Stimulated activated CD8-positive, alpha-beta memory T cell treated with anti-CD3 and anti-CD28 coated beads, Interleukin-15, amount 100 ng/mL, for 24 hours (primary cell): ENCODE measurements around the gene STK24.

Experiments used
- DNase-seq: peaks from one replicate; pipeline ENCODE4 v3.0.0-alpha.2; 2020; ENCODE audit warnings: low read depth

Gene STK24

GRCh38 chr13:98406427-98406826 lies 170.5 kb downstream of the STK24 start:
- no peak for DNase-seq

DNA sequence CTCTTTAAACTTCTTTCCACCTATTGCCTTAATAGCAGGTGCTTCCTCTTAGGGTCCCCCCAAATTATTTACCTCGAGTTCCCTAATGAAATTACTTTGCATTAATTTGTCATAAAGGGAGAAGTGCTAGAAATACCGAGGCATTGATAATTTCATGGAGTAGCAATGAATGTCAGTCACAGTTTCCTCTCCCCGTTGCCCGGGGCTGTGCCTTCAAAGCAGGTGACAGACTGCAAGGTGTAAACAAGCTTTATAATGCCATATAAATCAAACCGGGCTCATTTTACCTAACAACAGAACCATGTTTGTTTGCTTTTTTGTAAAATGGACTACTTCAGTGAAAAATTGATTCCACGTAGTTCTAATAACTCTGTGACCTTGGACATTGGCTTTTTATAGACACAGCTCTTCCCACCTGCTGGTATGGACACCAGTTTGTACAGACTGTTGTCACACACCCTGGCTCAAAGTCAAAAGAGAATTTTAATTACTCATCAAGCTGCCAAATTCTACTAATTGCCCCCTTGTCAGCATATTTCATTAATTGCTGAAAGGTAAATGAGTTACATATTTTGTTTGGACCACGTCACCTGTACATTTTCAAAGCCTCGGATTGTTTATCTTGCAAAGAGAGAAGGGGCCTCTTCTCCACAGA lies 171.1 kb downstream of the STK24 start:
- no peak for DNase-seq

GRCh38 chr13:98405107-98405571 lies 171.8 kb downstream of the STK24 start:
- no peak for DNase-seq

DNA sequence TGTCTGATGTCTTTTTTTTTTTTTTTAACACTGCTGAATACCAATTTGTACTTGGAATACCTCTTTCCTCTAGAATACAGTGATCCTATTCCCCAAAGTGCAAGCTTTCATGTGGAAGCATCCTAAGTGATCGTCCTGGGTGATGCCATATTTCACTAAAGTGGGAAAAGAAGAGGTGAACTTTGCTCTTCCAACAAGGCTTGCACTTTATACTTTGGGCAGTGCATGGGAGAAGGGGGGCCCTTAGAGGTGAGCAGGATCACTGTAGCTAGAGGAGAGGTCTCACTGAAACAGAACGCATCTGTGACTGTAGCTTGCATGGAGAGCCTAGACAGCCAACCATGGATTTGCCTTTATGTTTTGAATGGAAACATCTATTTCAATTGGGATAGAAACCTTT lies 173.8 kb downstream of the STK24 start:
- no peak for DNase-seq

DNA sequence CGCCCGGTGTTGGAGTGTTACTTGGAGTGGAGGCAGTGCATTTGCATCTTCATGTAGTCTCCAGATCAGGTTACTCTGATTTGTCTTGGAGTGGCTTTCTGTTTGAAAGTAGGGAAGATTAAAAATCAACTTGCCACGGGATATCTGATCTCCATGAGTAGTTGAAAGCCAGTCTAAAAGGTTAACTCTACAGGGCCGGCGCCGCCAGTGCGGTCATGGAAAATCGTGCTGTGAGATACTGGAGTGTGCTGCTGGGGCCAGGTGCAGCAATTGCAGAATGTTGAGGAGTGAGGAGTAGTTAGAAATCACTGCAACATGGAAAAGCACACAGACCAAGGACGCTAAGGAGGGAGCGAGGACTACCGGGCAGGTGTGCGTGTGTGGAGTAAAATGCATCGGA lies 175.0 kb downstream of the STK24 start:
- DNase-seq, result no peak

DNA sequence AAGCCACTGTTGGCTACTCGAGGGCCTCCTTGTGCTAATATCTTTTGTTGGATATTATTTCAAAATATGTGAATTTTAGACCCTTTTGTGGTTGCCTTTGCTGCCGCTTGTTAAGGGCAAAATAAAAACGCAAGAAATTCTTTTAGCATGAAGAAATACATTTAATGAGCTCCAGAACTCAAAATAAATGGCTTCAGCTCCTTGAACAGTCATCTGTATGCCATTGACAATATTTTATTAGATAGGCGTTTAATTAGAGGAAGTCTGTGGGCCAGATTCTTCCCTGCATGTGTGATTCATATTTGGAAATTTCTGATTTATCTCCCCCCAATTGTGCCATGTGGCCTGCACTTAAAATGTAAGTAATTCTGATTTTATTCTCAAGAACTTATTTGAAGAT lies 177.2 kb downstream of the STK24 start:
- DNase-seq, result no peak

GRCh38 chr13:98398581-98398980 lies 178.3 kb downstream of the STK24 start:
- DNase-seq, result no peak

DNA sequence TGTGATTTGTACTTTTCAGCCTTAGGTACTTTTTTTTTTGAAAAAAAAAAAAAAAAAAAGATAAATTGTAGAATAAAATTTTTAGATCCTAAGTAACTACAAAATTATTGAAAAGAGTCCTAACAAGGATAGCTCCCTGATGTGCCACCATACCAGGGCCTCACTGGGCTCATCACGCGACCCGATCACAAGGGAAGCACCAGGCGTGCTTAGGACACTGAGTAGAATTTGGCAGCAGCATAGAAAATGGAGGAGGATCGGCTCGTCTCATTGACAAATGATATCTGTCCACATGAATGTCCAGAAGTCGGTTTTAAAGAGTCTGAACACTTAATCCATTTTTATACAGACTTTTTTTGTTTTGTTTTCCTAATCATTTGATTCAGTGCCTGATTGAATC lies 179.0 kb downstream of the STK24 start:
- no peak for DNase-seq

DNA sequence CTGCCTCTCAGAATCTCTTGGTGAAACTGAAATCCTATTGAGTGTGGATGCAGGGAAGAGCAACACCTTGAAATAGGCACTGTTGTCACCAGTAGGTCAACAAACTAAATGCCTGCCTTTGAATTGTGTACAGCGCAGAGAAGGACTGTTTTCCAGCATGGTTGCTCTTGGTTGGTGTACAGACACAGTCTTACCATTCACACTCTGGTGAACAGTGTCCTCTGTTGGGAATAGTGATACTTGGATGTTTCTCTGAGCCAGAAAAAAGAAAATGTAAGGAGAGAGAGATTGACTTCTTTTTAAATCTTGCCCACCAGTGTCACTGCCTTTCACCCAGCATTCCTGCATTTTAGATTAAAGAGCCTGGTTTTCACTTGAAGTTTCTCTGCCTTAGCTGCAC lies 179.7 kb downstream of the STK24 start:
- no peak for DNase-seq

- no peak for DNase-seq
Measured at GRCh38 chr13:98396071-98396710, 180.7 kb downstream of the STK24 start.
